ENCODE data around the gene C1orf122.
A peak's percentile ranks its signal among the peaks of the same experiment; 100 is the strongest.
"Not testable (repeated sequence)": the region's sequence is repeated elsewhere in the genome, so short reads cannot be mapped to it uniquely, and the experiment has no call there.

Gene C1orf122

DNA sequence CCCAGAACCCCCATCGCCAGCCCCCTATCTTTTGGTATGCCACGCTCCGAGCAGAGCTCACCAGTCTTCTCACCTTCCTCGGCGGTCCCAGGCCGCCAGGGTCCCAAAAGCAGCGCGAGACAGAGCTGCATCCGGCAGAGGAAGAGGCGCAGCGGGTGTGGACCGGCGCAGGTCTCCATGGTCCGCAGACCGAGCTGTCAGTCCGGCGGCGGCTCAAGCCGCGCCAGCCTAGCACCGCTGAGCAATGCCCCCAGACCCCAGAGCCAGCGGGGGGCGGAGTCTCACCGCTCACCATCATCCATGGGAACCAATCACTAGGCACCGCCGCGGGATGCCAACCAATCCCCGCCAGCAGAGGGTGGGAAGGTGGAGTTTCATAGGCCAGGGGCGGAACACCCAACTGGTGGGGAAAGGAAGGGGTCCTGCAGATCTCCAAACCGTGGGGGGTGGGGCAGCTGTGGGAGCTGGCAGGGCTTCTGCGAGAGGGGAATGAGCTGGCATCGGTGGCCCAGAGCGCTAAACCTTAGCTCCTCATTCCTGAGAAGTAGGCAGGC is 42.6 kb upstream of the C1orf122 start, which contains the start of gene EPHA10:
Gene EPHA10 (minus strand): TSS at position 233 of the 554 bp plus-strand sequence. CDS start 54 bp downstream, at position 179.
- WGBS (ENCODE audit: insufficient coverage): 3% methylated on average over 22 of the region's 33 CpGs
- H3K27ac ChIP-seq (ENCODE audit: insufficient read depth in 1 of 2, low read depth in 1 of 2, low read length in 2 of 2, poor library complexity in 1 of 2, severe bottlenecking in 2 of 2): no peak within 1 kb of the TSS
- POLR2A ChIA-PET: interaction anchor here (0.8 to 1.0 kb wide), 2 partner anchors 42 to 94 kb away, joined by 3 read pairs; partner anchors contain the start of genes C1orf122 and MTF1
- DNase-seq: no peak
- CTCF ChIA-PET: interaction anchor here (1.1 kb wide), 1 partner anchor 8 kb away, joined by 3 read pairs; no protein-coding TSS in a partner anchor
- no peaks in the 10 kb centered on the region for H3K36me3 ChIP-seq (ENCODE audit: control insufficient read depth in 4 of 4, insufficient read depth in 4 of 4, low read length in 3 of 4)
- H3K9me3 ChIP-seq (ENCODE audit: control extremely low read depth in 1 of 5, control insufficient read depth in 4 of 5, insufficient read depth in 2 of 5, low read depth in 1 of 5, low read length in 4 of 5): peaks cover 0 to 5% (median 0%) of the 10 kb centered on the region in 5 experiments
- peaks cover 0 to 1% (median 0%) of the 10 kb centered on the region in 4 experiments for H3K4me1 ChIP-seq (ENCODE audit: control extremely low read depth in 1 of 4, control insufficient read depth in 4 of 4, insufficient read depth in 4 of 4, low read length in 3 of 4)
- peaks cover 2 to 97% (median 60%) of the 10 kb centered on the region in 5 experiments for H3K27me3 ChIP-seq (replicated peaks in 2 of 5; ENCODE audit: control insufficient read depth in 4 of 5, insufficient read depth in 5 of 5, low read length in 4 of 5)
- H3K4me3 ChIP-seq (ENCODE audit: control insufficient read depth in 1 of 7, extremely low read depth in 1 of 7, insufficient read depth in 4 of 7, low read depth in 2 of 7, low read length in 6 of 7): no peak within 1 kb of the TSS

DNA sequence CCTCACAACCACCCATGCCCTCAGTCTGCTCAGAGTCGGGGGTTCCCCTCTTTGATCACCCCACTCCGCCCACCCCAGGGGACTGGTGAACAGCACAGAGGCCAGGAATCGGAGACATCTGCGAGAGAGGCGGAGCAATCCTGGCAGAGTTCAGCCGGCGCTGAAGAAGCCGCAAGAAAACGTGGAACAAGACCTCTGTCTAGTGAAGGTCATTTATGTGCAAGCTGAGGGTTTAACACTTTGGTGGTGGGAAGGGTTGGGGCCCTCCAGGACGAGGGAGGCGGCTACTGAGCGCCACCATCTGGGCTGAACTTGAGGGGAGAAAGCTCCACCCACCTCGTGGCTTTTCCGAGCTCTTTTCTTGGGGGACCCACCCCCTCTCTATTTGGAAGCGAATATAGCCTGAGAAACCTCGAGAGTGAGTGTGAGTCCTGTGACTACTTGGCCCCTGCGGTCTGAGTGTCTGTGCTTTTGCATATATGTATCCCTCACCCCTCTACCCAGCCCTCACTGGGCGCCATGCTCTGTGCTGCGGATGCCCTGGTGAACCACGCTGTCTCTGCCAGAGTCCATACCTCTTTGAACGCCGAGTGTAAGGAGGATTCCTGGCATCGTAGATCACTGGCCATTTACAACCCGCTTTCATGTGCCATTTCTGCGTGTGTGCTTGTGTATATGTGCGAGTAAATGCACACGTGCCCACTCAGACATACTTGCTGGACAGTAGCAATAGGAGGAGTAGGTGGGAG is 41.5 kb upstream of the C1orf122 start:
- peaks cover 0 to 1% (median 0%) of the 10 kb centered on the region in 4 experiments for H3K4me1 ChIP-seq (ENCODE audit: control extremely low read depth in 1 of 4, control insufficient read depth in 4 of 4, insufficient read depth in 4 of 4, low read length in 3 of 4)
- ChIA-PET POLR2A (interaction anchor here (0.6 kb wide), 1 partner anchor 282 kb away, joined by 3 read pairs; no protein-coding TSS in a partner anchor), CTCF (interaction anchor here (1.1 kb wide), 1 partner anchor 9 kb away, joined by 3 read pairs; no protein-coding TSS in a partner anchor)
- no peak overlapping the region for H3K4me3 ChIP-seq (ENCODE audit: control insufficient read depth in 1 of 7, extremely low read depth in 1 of 7, insufficient read depth in 4 of 7, low read depth in 2 of 7, low read length in 6 of 7)
- peak in 1 of 3 donors; percentile 7 for DNase-seq
- no peaks in the 10 kb centered on the region for H3K36me3 ChIP-seq (ENCODE audit: control insufficient read depth in 4 of 4, insufficient read depth in 4 of 4, low read length in 3 of 4)
- WGBS (ENCODE audit: insufficient coverage): 4% methylated on average over 27 of the region's 27 CpGs
- peaks cover 4 to 96% (median 56%) of the 10 kb centered on the region in 5 experiments for H3K27me3 ChIP-seq (replicated peaks in 2 of 5; ENCODE audit: control insufficient read depth in 4 of 5, insufficient read depth in 5 of 5, low read length in 4 of 5)
- no peak overlapping the region for H3K27ac ChIP-seq (ENCODE audit: insufficient read depth in 1 of 2, low read depth in 1 of 2, low read length in 2 of 2, poor library complexity in 1 of 2, severe bottlenecking in 2 of 2)
- peaks cover 0 to 5% (median 0%) of the 10 kb centered on the region in 5 experiments for H3K9me3 ChIP-seq (ENCODE audit: control extremely low read depth in 1 of 5, control insufficient read depth in 4 of 5, insufficient read depth in 2 of 5, low read depth in 1 of 5, low read length in 4 of 5)

DNA sequence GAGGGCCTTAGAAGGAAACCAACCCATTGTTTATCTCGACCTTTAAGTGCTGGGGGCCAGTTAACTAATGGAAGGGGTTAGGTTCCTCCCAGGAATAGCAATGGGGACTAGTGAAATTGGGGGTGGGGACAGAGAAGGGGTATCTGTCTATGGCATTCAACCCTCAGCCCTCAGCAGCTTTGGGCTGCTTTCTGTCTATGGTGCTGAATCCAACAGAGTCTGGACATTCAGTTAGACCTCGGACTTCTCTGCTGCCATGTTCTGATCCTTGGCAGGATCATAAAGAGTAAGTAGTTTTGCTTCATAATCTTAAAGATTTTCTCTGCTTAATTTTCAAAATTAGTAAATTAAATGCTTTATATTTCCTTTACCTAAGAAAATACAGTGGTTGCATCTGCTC is 40.1 kb upstream of the C1orf122 start:
- ChIA-PET CTCF (no interaction called here), POLR2A (no interaction called here)
- H3K27me3 ChIP-seq (replicated peaks in 2 of 5; ENCODE audit: control insufficient read depth in 4 of 5, insufficient read depth in 5 of 5, low read length in 4 of 5): peaks cover 4 to 82% (median 51%) of the 10 kb centered on the region in 5 experiments
- no peaks in the 10 kb centered on the region for H3K36me3 ChIP-seq (ENCODE audit: control insufficient read depth in 4 of 4, insufficient read depth in 4 of 4, low read length in 3 of 4)
- H3K27ac ChIP-seq (ENCODE audit: insufficient read depth in 1 of 2, low read depth in 1 of 2, low read length in 2 of 2, poor library complexity in 1 of 2, severe bottlenecking in 2 of 2): no peak overlapping the region
- H3K4me1 ChIP-seq (ENCODE audit: control extremely low read depth in 1 of 4, control insufficient read depth in 4 of 4, insufficient read depth in 4 of 4, low read length in 3 of 4): peaks cover 0 to 1% (median 0%) of the 10 kb centered on the region in 4 experiments
- no peak overlapping the region for H3K4me3 ChIP-seq (ENCODE audit: control insufficient read depth in 1 of 7, extremely low read depth in 1 of 7, insufficient read depth in 4 of 7, low read depth in 2 of 7, low read length in 6 of 7)
- H3K9me3 ChIP-seq (ENCODE audit: control extremely low read depth in 1 of 5, control insufficient read depth in 4 of 5, insufficient read depth in 2 of 5, low read depth in 1 of 5, low read length in 4 of 5): peaks cover 0 to 3% (median 0%) of the 10 kb centered on the region in 5 experiments
- 50% methylated on average over 1 of the region's 2 CpGs for WGBS (ENCODE audit: insufficient coverage)
- DNase-seq: no peak

DNA sequence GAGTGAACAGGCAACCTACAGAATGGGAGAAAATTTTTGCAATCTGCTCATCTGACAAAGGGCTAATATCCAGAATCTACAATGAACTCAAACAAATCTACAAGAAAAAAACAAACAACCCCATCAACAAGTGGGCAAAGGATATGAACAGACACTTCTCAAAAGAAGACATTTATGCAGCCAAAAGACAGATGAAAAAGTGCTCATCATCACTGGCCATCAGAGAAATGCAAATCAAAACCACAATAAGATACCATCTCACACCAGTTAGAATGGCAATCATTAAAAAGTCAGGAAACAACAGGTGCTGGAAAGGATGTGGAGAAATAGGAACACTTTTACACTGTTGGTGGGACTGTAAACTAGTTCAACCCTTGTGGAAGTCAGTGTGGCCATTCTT is 36.1 kb upstream of the C1orf122 start:
- DNase-seq; POLR2A ChIA-PET; H3K27ac ChIP-seq (ENCODE audit: insufficient read depth in 1 of 2, low read depth in 1 of 2, low read length in 2 of 2, poor library complexity in 1 of 2, severe bottlenecking in 2 of 2); CTCF ChIA-PET; H3K9me3 ChIP-seq (ENCODE audit: control extremely low read depth in 1 of 5, control insufficient read depth in 4 of 5, insufficient read depth in 2 of 5, low read depth in 1 of 5, low read length in 4 of 5); H3K4me1 ChIP-seq (ENCODE audit: control extremely low read depth in 1 of 4, control insufficient read depth in 4 of 4, insufficient read depth in 4 of 4, low read length in 3 of 4); H3K36me3 ChIP-seq (ENCODE audit: control insufficient read depth in 4 of 4, insufficient read depth in 4 of 4, low read length in 3 of 4); H3K4me3 ChIP-seq (ENCODE audit: control insufficient read depth in 1 of 7, extremely low read depth in 1 of 7, insufficient read depth in 4 of 7, low read depth in 2 of 7, low read length in 6 of 7): not testable (repeated sequence)
- H3K27me3 ChIP-seq (replicated peaks in 2 of 5; ENCODE audit: control insufficient read depth in 4 of 5, insufficient read depth in 5 of 5, low read length in 4 of 5): peaks cover 6 to 43% (median 21%) of the 10 kb centered on the region in 5 experiments

DNA sequence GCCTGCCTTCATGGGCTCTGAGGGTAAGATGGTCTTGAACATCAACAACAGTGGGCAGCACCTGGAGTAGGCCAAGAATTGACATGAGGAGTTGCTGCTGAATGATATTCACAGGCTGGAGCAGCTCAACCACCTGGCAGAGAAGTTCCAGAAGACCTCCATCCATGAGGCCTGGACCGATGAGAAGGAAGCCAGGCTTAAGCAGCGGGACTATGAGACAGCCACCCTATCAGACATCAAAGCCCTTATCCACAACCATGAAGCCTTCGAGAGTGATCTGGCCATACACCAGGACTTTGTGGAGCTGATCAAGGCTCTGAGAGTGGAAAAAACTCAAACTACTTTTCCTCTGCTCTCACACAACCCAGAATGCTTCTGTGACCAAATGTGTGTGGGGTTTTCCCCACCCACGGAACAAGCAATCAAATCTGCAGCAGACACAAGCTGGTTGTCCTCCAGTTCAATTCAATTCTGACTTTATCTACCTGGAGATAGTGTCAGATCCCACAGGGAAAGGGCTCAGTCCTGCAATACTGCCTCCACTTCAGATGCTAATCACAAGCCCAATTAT is 30.6 kb upstream of the C1orf122 start:
- DNase-seq: no peak
- peaks cover 2 to 23% (median 3%) of the 10 kb centered on the region in 5 experiments for H3K27me3 ChIP-seq (replicated peaks in 2 of 5; ENCODE audit: control insufficient read depth in 4 of 5, insufficient read depth in 5 of 5, low read length in 4 of 5)
- H3K4me1 ChIP-seq (ENCODE audit: control extremely low read depth in 1 of 4, control insufficient read depth in 4 of 4, insufficient read depth in 4 of 4, low read length in 3 of 4): no peaks in the 10 kb centered on the region
- peaks cover 0 to 3% (median 0%) of the 10 kb centered on the region in 5 experiments for H3K9me3 ChIP-seq (ENCODE audit: control extremely low read depth in 1 of 5, control insufficient read depth in 4 of 5, insufficient read depth in 2 of 5, low read depth in 1 of 5, low read length in 4 of 5)
- WGBS (ENCODE audit: insufficient coverage): 75% methylated on average over 1 of the region's 4 CpGs
- CTCF ChIA-PET: interaction anchor here (1.5 kb wide), 1 partner anchor 18 kb away, joined by 3 read pairs; no protein-coding TSS in a partner anchor
- POLR2A ChIA-PET: no interaction called here
- no peak overlapping the region for H3K4me3 ChIP-seq (ENCODE audit: control insufficient read depth in 1 of 7, extremely low read depth in 1 of 7, insufficient read depth in 4 of 7, low read depth in 2 of 7, low read length in 6 of 7)
- H3K36me3 ChIP-seq (ENCODE audit: control insufficient read depth in 4 of 4, insufficient read depth in 4 of 4, low read length in 3 of 4): no peaks in the 10 kb centered on the region
- no peak overlapping the region for H3K27ac ChIP-seq (ENCODE audit: insufficient read depth in 1 of 2, low read depth in 1 of 2, low read length in 2 of 2, poor library complexity in 1 of 2, severe bottlenecking in 2 of 2)

DNA sequence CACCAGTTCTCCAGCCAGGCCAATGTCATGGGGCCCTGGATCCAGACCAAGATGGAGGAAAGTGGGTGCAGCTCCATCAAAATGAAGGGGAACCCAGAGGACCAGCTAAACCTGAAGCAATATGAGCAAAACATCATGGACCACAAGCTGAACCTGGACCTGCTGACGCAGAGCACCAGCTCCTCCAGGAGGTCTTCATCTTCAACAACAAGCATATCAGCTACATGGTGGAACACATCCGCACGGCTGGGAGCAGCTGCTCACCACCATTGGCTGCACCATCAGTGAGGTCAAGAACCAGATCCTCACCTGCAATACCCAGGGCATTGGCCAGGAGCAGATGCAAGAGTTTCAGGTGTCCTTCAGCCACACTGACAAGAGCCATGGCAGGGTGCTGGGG is 28.9 kb upstream of the C1orf122 start:
- CTCF ChIA-PET: no interaction called here
- POLR2A ChIA-PET: no interaction called here
- WGBS (ENCODE audit: insufficient coverage): 92% methylated on average over 3 of the region's 3 CpGs
- Histone ChIP-seq H3K36me3 (ENCODE audit: control insufficient read depth in 4 of 4, insufficient read depth in 4 of 4, low read length in 3 of 4) (no peaks in the 10 kb centered on the region), H3K27ac (ENCODE audit: insufficient read depth in 1 of 2, low read depth in 1 of 2, low read length in 2 of 2, poor library complexity in 1 of 2, severe bottlenecking in 2 of 2) (no peak overlapping the region), H3K27me3 (replicated peaks in 2 of 5; ENCODE audit: control insufficient read depth in 4 of 5, insufficient read depth in 5 of 5, low read length in 4 of 5) (peaks cover 2 to 25% (median 3%) of the 10 kb centered on the region in 5 experiments), H3K9me3 (ENCODE audit: control extremely low read depth in 1 of 5, control insufficient read depth in 4 of 5, insufficient read depth in 2 of 5, low read depth in 1 of 5, low read length in 4 of 5) (peaks cover 0 to 2% (median 0%) of the 10 kb centered on the region in 5 experiments), H3K4me1 (ENCODE audit: control extremely low read depth in 1 of 4, control insufficient read depth in 4 of 4, insufficient read depth in 4 of 4, low read length in 3 of 4) (no peaks in the 10 kb centered on the region), H3K4me3 (ENCODE audit: control insufficient read depth in 1 of 7, extremely low read depth in 1 of 7, insufficient read depth in 4 of 7, low read depth in 2 of 7, low read length in 6 of 7) (no peak overlapping the region)
- no peak for DNase-seq

DNA sequence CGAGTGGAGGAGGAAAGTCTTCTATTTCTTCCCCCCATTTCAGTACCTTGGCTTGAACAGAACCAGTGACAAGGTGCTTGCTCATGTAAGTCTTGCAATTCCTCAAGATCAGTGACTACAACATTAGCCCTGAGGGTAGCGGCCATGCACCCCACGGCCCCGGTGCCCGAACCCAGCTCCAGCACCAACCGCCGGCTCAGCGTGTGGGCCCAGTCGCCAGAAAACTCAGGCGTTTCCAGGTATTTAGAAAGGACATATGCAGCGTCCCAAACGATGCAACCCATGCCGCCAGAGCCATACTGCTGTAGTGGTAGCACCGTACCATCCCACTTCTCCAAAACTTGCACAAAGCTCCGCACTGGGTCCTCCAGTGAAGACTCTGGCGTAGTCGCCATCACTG is 25.1 kb upstream of the C1orf122 start:
- ChIA-PET POLR2A (no interaction called here), CTCF (no interaction called here)
- 78% methylated on average over 14 of the region's 17 CpGs for WGBS (ENCODE audit: insufficient coverage)

More for the DNA sequence above, 25.1 kb upstream of the C1orf122 start:
- H3K9me3 ChIP-seq (ENCODE audit: control extremely low read depth in 1 of 5, control insufficient read depth in 4 of 5, insufficient read depth in 2 of 5, low read depth in 1 of 5, low read length in 4 of 5): no peaks in the 10 kb centered on the region
- H3K36me3 ChIP-seq (ENCODE audit: control insufficient read depth in 4 of 4, insufficient read depth in 4 of 4, low read length in 3 of 4): no peaks in the 10 kb centered on the region
- H3K4me1 ChIP-seq (ENCODE audit: control extremely low read depth in 1 of 4, control insufficient read depth in 4 of 4, insufficient read depth in 4 of 4, low read length in 3 of 4): no peaks in the 10 kb centered on the region
- H3K4me3 ChIP-seq (ENCODE audit: control insufficient read depth in 1 of 7, extremely low read depth in 1 of 7, insufficient read depth in 4 of 7, low read depth in 2 of 7, low read length in 6 of 7): no peak overlapping the region
- no peak for DNase-seq
- peaks cover 0 to 41% (median 7%) of the 10 kb centered on the region in 5 experiments for H3K27me3 ChIP-seq (replicated peaks in 2 of 5; ENCODE audit: control insufficient read depth in 4 of 5, insufficient read depth in 5 of 5, low read length in 4 of 5)
- no peak overlapping the region for H3K27ac ChIP-seq (ENCODE audit: insufficient read depth in 1 of 2, low read depth in 1 of 2, low read length in 2 of 2, poor library complexity in 1 of 2, severe bottlenecking in 2 of 2)
